HG02763 (cell line): ENCODE results near the gene TP73.
"Not testable (repeated sequence)": the region's sequence is repeated elsewhere in the genome, so short reads cannot be mapped to it uniquely, and the experiment has no call there.

Source experiments
- ATAC-seq: cut with Tn5 transposase; IDR thresholded peaks from one replicate; pipeline ENCODE4 v1.9.1; 2021; ENCODE audit warnings: mild to moderate bottlenecking, moderate library complexity; ENCODE audit not compliant: unreplicated experiment

The TP73 gene

DNA sequence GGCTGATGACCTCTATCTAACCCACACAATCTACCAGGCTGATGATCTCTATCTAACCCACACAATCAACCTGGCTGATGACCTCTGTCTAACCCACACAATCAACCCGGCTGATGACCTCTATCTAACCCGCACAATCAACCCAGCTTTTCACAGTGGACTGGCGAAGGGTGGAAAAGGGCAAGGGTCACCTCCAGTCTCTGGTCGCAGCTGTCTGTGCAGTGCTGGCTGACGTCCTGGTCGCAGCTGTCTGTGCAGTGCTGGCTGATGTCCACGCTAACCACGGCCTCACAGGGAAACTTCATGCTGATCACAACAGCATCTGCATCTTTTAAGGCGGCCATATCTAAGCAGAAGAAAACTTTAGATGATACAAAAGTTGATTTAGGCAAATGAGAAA lies 87.7 kb downstream of the TP73 start:
- no peak for ATAC-seq

DNA sequence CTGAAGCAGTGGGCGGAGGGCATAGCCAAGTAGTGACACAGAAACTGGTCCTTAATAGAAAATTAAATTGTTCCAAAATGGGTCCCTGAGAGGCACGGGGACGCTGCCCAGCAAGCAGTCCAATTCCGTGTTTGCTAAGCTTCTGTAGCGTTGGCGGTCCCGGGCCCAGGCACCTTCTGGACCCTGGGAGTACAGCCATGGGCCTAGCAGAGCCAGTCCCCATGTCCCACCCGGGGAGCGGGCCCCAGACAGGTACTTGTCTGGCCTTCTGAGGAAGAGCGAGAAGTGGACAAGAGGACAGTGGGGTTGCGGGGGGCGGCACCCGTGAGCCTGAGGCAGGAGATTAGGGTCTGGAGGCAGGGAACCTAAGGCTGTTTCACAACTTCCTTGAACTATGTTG lies 88.4 kb downstream of the TP73 start:
- no peak for ATAC-seq

DNA sequence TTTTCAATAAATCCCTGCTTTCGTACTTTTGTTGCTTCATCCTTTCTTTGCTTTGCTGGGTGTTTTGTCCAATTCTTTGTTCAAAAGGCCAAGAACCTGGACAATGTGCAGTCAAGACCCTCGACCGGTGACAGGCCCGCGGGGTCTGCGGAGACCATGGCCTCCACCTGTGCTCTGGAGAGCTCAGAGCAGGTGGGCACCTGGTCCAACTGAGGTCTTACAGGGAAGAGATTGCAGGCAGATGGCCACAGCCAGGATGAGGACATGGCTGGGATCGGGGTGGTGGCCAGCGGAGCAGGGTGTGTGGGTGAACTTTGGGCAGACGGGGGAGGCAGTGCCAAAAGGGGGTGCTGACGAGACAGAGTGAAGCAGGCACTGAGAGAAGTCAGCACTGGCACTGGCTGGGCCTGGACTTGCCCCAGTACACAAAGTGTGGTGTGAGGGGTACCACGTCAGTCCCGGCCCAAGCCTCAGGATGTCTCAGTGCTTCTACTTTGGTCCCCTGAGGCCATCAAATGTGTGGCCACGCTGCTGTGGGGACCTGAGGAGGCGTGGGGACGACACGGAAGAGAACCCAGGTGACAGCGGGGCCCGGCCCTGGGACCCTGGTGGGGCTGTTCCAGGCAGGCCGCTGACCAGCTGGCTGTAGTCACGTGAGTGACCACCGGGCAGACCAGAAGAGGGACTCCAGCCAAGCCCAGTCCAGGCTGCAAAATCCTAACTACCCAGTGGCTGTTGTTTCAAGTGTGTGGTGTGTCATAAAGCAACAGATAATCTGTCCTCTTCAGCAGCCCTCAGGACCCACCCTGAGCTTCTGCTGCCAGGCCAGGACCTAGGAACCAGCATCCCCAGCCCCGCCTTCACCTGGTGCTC lies 89.5 kb downstream of the TP73 start:
- ATAC-seq, result no peak

DNA sequence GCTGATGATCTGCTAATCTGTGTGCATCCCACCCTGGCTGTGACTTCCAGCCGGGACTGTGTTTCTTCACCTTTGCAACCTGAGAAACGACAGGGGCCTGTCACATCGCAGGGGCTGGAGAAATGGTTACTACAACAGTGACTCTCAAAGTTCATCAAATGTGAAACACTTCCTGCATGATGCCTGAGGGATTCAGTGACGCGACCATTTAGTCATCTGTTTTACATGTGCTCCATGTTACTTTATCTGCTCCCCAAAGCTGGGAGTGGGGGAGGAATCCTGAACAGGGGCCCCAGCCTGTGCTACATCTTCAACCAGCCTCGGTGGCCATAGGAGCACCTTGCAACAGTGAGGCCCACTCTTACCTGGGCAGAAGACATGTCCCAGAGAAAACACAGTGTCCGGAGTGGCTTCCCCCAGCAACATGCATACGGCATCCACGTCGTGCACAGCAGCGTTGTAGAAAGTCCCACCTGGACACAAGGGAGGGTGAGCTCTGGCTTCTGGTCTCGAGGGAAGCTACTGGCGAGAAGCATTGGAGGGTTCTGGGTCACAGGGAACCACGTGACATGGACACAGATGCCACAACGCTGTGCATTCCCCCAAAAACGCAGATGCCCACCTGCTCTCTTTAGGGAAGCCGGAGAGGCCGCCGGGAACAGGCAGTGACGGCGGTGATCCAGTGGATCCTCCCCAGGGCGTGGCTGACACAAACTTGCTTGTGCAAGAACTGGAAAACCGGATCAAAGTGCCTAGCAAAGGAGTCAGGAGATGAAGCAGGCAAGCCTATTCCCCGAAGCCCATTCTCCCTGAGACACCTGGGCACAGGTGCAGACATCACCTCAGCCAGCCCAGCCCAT lies 90.4 kb downstream of the TP73 start:
- ATAC-seq, result no peak

DNA sequence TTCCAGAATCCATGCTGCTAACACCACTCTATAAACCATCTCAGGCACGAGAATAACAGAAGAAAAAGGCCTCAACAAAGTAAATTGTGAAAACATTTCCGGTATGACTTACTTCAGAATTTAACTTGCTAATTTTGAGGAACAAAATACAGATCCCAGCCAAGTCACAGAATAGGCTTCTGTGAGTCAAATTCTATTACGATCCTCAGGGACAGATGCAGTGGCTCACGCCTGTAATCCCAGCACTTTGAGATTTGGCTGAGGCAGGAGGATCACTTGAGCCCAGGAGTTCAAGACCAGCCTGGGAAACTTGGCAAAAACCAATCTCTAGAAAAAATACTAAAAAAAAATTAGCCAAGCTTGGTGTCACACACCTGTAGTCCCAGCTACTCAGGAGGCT lies 91.1 kb downstream of the TP73 start:
- ATAC-seq, result no peak

DNA sequence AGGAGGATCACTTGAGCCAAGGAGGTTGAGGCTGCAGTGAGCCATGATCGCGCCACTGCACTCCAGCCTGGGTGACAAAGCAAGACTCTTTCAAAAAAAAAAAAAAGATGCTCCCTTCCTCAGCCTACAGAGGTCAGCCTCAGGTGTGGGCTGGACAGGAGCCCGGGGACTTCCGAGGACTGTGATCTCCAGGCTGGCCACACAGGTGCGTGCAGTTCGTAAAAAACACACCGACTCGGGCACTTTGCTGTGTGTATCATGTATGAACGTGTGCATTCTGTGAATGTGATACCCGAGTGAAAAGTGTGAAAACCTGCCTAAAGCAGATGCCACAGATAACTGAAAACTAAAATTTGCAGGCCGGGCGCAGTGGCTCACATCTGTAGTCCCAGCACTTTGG lies 91.5 kb downstream of the TP73 start:
- no peak for ATAC-seq

DNA sequence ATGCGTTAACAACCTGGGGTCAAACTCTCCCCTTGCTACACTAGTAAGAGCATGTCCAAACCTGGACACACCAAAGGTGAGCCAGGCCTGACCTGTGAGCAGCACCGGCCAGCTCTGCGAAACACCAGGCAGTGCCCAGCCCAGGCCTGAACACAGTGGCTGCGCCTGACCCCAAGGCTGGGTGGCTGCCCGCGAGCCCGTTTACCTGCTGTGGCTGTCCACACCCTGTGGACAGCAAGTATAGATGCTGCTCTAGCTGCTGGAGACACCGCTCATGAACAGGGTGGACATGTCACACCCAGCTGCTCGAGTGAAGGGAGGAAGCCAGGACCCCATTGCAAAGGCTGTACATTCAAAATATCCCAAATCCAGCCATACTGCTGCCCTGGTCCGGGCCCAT lies 92.3 kb downstream of the TP73 start:
- no peak for ATAC-seq

DNA sequence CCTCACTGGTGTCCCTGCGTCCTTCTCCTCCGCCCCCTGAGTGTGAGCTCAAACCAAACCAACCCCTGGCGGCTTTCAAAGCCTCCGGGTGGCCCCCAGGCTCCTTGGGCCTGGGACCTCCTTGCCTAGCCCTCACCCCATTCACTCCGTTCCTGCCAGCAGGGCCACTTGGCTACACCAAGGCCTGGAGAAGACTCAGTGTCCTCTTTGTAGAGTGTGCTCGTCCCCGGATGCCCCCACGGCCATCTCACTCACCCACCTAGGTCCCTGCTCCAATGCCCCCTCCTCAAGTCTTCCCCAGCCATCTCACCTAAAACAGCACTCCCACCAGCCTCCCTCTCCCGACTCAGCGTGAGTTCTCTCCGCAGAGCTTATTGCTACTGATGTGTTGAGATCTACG lies 92.8 kb downstream of the TP73 start:
- no peak for ATAC-seq

DNA sequence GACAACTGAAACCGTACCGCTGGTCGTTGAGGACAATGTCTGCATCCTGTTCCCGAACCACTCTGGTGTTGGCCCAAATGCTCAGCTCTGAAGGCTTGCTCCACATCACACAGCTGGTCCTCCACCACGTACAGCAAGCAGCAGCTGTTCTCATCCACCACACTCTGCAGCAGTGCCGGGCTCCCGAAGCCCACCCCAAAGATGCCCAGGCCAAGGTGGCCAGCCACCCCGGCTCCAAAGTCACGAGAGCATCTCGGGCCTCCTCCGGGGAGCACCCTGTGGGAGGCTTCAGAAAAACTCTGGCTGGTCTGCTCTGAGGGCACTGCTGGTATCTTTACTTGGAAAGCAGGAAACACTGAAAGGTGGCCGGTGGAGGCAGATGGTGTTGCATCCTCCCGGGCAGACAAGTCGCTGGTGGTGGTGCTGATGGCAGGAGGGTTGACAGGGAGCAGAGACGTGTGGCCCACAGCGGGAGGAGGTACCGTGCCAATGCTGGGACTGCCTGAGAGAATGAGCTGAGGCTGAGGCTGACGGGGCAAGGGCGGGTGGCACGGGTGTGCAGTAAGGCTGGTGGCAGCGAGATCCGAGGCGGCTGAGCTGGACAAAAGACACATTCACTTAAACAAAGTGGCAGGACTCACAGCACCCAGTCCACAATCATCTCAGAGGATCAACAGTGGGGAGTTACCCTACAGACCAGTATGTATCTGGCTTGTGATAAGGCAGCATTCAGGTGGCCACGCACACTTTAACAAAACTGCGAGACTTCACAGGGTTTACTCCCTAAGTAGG lies 93.5 kb downstream of the TP73 start:
- no peak for ATAC-seq

DNA sequence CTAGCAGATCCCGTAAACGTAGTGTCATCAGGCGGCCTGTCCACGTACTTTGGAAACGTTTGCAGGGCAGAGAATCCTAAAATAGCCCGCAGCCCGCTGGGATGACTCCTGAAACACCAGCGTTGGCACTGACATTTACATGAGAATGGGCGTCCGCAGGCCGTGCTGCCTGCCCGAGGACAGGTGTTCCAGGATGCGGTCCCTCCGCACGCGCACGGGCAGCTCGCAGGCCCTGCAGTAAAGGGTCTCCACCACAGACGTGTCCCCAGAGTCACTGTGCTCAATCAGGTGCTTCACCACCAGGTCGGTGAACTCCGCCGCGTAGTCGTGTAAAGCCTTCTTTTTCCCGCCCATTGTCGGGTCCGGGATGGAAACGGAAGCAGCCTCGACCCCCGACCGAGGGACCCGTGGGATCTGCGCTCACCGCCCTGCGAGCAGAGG lies 94.1 kb downstream of the TP73 start:
- no peak for ATAC-seq

DNA sequence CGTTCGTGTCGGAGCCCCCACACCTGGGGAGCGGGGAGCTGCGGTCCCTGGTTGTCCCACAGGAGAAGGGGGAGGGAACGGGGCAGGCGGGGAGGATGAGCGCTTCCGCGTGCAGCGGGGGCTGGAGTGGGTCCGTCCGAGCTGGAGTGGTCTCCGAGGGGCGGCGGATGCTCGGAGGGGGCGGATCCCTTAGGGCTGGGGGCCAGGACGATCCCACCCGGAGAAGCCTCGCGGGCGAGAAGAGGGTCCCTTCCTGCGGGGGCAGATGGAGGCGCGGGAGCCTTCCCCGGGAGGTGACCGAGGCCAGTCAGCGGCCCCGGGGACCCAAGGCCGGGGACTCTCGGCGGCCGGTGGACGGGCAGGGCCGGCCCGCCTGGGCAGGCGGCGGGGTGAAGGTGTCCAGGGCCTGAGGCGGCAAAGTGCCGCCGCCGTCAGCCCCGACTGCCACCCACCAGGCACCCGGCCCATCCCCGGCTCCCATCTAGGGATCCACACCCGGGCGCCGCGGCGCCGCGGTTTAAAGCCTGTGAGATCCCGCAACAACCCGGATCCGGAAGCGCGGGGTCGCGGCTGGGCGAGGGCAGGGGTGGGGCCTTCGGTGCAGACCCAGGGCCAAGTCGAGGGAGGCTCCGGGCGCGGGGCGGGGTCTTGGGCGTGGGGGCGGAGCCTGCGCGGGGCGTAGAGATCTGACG lies 94.7 kb downstream of the TP73 start:
- peak; percentile 78 for ATAC-seq

DNA sequence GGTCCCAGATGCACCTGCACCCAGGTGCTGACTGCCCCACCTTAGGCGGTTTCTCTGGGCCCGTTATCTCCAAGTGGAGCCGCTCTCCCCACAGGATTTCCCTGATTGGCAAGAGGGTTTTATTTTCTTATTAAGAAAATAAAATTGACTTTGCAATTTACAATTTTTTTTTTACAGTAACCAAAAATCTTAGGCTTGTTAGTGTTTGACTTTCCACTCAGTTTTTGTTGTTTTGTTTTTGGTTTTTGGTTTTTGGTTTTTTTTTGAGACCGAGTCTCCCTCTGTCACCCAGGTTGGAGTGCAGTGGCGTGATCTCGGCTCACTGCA lies 95.2 kb downstream of the TP73 start:
- no peak for ATAC-seq

DNA sequence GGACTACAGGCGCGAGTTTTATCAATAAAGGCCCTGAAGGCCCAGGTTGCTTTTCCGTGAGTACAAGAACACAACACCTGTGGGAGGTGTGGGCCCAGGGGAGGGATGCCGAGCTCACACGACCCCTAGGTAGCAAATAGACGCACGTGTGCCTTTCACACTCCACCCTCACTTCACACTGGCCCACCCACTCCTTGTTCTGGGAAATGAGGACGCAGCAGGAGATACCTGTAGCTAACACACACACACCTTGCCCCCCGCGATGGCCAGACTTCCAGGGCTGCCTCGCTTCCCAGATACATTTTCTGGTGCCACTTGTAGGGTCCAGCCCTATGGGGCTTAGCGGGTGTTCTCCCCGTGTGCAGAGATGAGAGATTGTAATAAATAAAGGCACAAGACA lies 95.6 kb downstream of the TP73 start:
- no peak for ATAC-seq

DNA sequence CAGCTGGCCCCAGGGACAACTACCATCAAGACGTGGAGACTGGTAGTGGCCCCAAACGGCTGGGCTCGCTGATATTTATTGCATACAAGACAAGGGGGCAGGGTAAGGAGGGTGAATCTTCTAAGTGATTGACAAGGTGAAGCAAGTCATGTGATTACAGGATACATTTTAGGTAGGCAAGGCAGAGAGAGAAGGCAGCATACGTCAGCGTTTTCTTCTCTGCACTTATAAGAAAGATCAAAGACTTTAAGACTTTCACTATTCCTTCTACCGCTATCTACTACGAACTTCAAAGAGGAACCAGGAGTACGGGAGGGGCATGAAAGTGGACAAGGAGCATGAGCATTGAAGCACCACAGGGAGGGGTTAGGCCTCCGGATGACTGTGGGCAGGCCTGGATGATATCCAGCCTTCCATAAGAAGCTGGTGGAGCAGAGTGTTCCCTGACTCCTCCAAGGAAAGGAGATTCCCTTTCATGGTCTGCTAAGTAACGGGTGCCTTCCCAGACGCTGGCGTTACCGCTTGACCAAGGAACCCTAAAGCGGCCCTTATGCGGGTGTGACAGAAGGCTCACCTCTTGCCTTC lies 96.1 kb downstream of the TP73 start:
- not testable (repeated sequence) for ATAC-seq

DNA sequence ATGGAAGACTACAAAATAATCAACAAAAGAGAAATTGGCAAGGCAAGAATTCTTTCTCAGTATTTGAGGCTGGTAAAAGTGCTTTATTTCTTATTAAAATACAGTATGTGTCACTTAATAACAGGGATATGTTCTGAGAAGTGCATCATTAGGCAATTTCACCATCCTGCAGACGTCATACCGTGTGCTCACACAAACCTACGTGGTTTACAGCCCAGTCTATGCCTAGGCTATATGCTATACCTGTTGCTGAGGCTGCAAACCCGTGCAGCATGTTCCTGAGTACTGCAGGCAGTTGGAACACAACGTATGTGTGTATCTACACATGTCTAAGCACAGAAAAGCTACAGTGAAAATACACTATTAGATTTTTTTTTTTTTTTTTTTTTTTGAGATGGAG lies 97.2 kb downstream of the TP73 start:
- ATAC-seq, result no peak

DNA sequence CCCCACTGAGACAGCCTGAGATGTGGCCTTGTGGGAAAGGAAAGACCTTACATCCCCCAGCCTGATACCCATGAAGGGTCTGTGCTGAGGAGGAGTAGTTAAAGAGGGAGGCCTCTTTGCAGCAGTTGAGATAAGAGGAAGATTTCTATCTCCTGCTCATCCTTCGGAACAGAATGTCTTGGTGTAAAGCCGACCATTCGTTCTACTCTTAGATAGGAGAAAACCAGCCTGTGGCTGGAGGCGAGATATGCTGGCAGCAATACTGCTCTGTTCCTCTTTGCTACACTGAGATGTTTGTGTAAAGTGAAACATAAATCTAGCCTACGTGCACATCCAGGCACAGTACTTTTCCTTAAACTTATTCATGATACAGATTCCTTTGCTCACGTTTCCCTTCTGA lies 98.4 kb downstream of the TP73 start:
- no peak for ATAC-seq

DNA sequence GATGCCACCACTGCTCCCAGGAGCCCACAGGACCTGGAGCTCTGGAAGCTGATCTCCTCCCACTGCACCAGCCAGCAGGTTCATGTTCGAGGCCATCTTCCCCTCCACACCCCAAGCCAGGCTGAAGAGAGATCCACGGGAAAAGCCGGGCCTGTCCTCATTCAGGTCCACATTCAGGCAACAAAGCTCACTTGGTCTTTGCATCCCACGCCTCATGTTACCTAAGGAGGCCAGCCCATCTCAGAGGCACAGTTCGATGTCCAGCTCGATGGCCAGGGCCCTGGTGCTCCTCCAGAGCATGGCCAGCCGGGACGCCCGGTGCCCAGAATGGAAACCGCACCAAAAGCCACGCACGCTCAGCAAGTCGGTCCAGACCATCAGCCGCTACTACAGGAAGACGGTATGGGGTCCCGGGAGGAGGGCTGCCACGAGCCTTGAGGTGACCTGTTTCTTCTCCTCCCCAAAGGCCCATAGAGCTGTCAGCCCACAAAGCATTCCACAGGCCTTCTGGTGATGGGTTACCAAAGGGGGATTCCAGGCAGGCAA lies 100.2 kb downstream of the TP73 start, which contains the start of gene CCDC27:
Gene CCDC27, plus strand, starts transcription at position 51 of the 546 bp plus-strand sequence. Its CDS starts 32 bp downstream, at position 83.
- ATAC-seq, result no peak

DNA sequence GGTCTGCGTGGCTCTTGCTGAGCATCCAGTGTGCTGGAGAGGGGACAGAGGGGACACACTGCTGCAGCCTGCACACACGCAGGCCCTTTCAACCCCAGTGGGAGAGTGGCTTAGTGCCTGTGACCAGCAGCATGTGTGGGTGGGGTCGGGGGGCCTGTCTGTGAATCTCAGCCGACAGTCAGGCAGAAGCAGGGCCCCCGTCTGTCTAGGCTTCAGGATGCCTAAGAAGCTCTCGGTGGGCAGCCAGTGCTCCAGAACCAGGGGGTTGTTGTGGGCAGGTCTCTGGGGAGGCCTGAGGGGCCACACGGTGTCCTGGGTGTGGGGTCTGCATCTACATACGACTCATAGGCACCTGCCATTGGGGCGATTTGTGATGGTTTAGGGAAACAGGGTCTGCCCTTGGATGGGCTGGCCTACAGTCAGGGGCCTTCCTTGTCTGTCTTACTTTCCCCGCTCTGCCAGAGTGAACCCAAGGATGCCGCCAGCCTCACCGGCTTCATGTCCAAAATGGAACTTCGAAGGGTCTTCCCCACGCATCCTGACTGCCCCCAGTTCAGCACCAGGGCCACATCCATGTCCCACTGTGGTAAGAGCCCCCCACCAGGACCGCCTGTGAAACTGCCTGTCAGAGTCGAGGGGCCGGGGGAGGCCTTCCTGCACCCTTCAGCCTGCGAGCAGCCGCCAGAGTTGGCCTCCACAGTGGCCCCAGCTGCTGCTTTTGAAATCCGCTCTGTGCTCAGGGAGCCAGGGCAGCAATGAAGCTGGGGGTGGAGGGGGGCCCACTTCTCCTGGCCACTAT lies 101.5 kb downstream of the TP73 start:
- no peak for ATAC-seq

DNA sequence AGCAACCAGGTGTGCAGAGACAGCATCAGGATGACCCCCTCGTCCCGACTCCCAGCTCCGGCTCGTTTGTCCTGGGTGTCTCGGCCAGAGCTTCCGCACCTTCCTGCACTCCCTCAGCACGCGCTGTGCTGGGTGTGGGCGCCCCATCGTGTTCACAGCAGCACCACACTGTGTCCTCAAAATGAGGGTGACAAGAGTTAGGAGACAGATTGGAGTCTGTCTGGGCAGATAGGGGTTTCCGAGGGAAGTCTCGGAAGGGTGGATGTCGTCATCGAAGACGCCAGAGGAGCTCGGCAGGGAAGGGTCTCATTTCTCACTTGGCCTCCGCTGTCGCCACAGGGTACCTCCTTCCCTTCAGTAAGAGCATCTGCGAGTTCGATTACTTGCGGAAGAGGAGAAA lies 104.1 kb downstream of the TP73 start:
- ATAC-seq, result no peak
